GM18951 (cell line): ENCODE data around the gene GARIN5B.

Experiments
- POLR2A ChIP-seq: IDR thresholded peaks from 4 replicates; pipeline ENCODE4 v1.6.1; 2011; ENCODE audit warnings: mild to moderate bottlenecking; ENCODE audit not compliant: insufficient read length, insufficient read depth; ENCODE audit errors: extremely low read depth
- in situ Hi-C: fragments of 300-500 bp; cut with MboI; formaldehyde crosslinking; loops from one replicate; pipeline ENCODE4 v1.12.0; 2022; ENCODE audit warnings: low sequenced_read_pairs, mixed read lengths, inconsistent platforms; ENCODE audit not compliant: unreplicated experiment

Gene GARIN5B

DNA sequence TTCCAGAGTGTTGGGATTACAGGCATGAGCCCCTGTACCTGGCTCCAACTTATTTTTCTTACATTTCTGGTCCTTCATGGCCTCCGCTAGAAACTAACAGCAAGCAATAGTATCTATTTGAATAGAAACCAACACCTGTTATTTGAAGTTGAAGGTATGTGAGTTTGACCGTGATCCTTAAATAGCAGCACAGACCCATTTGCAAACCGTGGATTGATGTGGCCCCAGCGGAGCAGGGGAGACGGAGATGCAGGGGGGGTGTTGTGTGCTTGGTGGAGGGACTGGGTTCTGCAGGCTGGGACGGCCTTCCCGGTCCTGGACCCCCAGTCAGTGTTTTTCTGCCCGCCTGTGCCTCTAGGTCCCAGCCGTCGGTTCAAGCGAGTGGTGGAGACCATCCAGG is 54.8 kb downstream of the GARIN5B start:
- TF ChIP-seq POLR2A, result no peak
- in situ Hi-C loops, result no loop called here

DNA sequence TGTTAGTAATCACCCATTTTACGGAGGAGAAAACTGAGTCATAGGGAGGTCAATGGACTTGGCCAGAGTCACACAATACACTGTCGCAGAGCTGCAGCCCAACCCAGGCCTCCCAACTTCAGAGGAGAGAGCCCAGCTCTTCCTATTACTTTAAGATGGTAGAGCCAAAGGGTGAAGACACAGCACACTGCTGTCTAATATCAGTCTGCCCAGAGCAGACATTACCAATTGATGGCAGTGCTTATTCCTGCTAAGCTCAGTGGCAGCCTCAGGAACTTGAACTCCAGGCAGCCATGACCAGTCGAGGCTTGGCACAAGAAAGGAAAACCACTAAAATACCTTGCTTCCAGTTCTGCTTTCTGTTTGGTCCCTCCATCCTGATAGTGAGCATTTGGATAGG is 56.3 kb downstream of the GARIN5B start:
- TF ChIP-seq POLR2A, result no peak
- in situ Hi-C loops, result no loop called here

DNA sequence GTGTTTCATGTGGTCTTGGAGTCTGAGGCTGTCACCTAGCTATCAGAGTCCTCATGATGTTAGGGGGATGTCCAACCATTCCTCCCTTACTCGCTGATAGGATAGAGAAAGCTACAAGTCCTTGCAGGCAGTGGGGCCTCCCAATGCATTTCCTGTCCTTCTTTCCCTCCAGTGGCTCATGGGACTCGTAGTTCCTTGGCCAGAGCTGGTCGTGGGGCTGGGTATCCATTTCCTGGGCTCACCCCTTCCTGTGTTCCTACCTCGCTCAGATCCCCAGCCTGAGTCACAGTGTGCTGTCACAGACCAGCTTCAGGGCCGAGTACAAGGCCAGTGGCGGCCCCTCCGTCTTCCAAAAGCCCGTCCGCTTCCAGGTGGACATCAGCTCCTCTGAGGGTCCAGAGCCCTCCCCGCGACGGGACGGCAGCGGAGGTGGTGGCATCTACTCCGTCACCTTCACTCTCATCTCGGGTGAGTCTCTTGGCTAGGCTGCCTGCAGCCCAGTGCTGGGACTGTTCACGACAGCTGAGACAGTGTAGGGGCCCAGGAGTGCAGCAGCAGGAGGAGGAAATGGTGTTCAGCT is 57.0 kb downstream of the GARIN5B start:
- in situ Hi-C loops, result no loop called here
- no peak for TF ChIP-seq POLR2A

GRCh38 chr19:55305491-55305890 is 57.6 kb downstream of the GARIN5B start:
- TF ChIP-seq POLR2A, result no peak
- in situ Hi-C loops, result no loop called here

DNA sequence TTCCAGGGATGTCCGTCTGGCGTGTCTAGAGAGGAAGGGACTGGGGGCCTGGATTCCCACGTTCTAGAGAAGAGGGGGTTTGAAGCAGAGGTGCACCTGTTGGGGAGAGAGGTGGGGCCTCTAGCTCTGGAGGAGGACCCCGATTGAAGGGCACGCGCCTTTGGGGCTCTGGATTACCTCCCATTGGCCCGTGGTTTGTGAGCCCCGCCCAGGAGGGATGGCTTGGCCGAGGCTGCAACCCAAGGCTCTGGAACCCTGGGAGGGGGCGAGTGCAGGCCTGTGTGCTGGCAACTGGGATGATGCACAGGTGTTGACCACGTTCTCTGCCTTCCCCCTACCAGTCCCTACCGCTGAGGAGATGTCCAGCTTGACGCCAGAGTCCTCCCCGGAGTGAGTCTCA is 58.1 kb downstream of the GARIN5B start:
- in situ Hi-C loops, result no loop called here
- TF ChIP-seq POLR2A, result no peak
